ENCODE data around the gene MAPK8. TPM values are rescaled to one million over a fixed set of nuclear protein-coding genes. Genes with fewer than 3 reads are reported as not detected.

Gene MAPK8
- total RNA-seq, 1 donor = 39.1 TPM

DNA sequence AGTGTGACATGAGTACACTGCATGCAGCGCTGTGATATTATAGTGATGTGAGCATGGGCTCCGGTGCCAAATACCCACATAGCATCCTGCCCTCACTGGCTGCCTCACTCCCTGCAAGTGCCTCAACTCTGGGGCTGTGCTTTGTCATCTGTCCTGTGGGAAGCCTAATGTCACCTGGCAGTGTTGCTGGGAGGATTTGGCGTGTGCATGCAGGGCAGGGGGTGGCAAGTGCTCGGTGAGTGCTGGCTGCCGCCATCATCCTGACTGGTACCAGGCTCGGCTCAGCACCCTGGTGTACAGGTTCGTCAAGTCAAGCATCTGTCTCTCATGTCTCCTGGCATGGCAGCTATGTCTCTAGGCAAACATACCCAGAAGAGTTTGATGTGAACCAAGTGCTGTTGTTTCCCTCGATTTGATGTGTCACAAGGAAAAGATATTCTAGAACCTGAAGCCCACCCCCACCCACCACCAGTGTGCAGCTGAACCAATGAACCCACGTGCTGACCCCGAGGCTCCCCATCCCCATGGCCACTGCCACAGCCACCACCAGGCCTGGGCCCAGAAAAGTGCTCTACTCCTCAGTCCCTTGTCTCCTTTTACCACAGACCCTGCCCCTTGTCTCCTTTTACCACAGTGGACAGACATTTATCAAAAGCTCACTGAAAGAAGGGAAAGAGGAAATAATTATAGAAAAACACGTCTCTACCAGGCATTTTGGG lies 135.8 kb downstream of the MAPK8 start:
- TF ChIP-seq, protein P1, sequence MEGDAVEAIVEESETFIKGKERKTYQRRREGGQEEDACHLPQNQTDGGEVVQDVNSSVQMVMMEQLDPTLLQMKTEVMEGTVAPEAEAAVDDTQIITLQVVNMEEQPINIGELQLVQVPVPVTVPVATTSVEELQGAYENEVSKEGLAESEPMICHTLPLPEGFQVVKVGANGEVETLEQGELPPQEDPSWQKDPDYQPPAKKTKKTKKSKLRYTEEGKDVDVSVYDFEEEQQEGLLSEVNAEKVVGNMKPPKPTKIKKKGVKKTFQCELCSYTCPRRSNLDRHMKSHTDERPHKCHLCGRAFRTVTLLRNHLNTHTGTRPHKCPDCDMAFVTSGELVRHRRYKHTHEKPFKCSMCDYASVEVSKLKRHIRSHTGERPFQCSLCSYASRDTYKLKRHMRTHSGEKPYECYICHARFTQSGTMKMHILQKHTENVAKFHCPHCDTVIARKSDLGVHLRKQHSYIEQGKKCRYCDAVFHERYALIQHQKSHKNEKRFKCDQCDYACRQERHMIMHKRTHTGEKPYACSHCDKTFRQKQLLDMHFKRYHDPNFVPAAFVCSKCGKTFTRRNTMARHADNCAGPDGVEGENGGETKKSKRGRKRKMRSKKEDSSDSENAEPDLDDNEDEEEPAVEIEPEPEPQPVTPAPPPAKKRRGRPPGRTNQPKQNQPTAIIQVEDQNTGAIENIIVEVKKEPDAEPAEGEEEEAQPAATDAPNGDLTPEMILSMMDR (IDR thresholded peaks at IDR 0.05; ENCODE audit: insufficient read depth, low read length) = no peak
- DNase-seq (ENCODE audit: low read depth) = no peak
- no peak overlapping the region for H3K4me3 ChIP-seq (ENCODE audit: low read depth, low read length)

DNA sequence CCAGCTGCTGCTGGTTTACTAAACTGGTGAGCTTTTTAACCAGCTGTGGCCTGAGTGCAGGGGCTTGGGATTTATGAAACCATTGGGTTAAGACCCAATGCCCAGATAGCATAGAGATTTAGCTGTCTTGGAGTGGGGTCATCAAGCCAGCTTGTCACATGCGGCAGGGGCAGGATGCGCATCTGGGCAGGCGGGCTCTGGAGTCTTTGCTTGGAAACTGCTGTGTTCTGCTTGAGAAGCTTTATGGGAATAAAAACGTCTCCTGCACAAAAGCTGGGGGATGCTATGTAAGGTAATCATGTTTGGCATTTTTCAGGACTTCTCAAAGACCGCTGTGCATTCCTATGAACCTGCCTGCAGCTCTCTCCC lies 136.3 kb downstream of the MAPK8 start:
- H3K4me3 ChIP-seq (ENCODE audit: low read depth, low read length) = no peak overlapping the region
- no peak for DNase-seq (ENCODE audit: low read depth)
- TF ChIP-seq, protein P1 (IDR thresholded peaks at IDR 0.05; ENCODE audit: insufficient read depth, low read length) = no peak

DNA sequence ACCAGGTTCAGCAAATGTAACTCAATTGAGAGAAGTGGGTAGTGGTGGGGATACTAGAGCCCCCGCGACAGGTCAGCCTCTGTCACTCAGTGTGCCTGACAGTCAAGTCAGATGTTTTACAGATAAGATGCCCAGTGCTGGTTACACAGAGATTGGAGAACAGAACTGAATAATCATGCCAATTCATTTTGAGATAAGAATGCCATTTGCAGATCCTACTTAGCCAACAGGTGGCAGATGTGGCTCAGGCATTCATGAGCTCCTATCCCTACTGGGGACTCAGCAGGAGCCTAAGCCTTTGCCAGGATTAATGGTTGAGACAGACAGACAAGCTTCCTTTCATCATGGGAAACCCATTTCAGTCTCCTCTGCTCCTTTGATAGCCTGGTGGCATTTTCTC lies 137.8 kb downstream of the MAPK8 start:
- TF ChIP-seq, protein P1 (IDR thresholded peaks at IDR 0.05; ENCODE audit: insufficient read depth, low read length) = no peak
- no peak overlapping the region for H3K4me3 ChIP-seq (ENCODE audit: low read depth, low read length)
- DNase-seq (ENCODE audit: low read depth) = peak; percentile 35

DNA sequence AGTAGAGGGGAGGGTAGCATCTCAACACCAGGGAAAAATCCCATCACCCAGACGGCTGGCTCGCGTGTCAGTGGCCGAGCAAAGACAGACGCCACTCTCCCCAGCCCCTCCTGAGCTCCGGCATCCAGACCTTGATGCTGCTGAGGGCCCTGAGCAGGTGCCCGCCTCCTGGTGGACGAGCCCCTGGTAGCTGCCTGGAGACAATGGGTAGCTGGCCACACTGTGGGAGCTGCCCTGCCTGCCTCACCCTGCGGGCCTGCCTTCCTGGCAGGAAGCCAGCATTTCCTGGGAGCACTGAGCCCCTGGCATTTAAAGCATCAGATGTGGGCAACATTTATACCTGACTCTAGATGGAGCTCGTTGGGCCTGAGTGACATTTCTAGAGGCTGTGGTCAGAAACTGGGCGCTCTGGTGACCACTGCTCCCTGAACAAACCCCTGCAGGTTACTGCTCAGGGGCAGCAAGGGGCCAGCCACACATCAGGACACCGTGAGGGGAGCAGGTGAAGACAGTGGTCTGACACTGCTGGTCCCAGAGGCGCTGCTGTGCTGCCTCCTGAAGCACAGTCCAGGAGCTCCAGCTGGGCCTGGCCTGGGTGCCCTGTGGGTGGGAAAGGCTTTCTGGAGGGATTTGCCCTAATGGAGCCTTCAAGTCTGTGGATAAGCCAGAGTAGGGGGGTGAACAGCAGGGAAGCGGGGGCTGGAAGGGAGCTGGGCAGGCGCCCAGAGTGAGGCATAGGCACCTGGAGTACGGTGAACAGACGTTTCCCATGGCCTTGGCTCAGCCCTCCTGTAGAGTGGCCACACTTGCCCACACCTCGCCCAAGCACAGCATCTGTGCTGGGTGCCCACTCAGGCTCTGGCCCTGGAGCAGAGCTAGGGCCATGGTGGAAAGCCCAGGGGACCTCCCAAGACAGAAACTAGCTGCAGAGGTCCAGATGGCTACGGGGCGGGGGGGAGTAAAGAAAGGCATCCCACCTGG lies 138.7 kb downstream of the MAPK8 start:
- TF ChIP-seq, protein P1 (IDR thresholded peaks at IDR 0.05; ENCODE audit: insufficient read depth, low read length) = no peak
- DNase-seq (ENCODE audit: low read depth) = no peak
- H3K4me3 ChIP-seq (ENCODE audit: low read depth, low read length) = no peak overlapping the region

DNA sequence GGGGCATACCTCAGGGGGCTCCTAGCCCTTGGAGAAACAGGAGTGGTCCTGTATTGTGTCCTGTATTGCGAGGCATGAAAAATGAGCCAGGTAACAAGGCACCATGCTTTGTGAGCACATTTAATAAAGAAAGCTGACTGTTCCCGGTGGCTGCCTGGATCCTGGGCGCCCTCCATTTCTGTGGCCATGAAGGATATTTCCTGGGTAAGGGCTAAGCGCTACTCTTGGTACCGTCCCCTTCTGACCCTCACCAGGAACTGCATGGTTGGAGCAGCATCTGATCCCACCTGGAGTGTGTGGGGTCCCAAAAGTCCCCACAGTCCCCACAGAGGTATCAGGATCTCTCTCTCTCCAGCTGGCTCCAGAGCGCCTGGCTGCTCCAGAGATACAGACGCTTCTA lies 139.5 kb downstream of the MAPK8 start:
- DNase-seq (ENCODE audit: low read depth) = no peak
- TF ChIP-seq, protein P1 (IDR thresholded peaks at IDR 0.05; ENCODE audit: insufficient read depth, low read length) = no peak
- no peak overlapping the region for H3K4me3 ChIP-seq (ENCODE audit: low read depth, low read length)

DNA sequence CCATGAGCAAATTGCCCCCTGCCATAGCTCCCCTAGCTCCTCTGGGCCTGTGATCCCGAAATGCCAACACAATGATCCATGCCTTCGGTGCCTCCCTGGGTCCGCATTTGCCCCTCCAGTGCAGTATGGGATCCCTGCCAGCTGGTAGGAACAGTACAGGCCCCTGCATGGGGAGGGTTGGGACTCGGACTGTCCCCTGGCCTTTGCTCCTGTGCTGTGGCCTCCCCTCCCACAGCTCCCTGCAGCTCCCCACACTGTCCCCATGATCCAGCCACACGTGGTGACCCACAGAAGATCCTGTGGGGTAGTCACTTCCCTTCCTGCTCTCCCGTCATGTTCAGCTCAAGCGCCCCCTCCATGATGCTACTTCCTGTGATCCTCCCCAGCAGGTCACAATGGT lies 140.3 kb downstream of the MAPK8 start:
- TF ChIP-seq, protein P1 (IDR thresholded peaks at IDR 0.05; ENCODE audit: insufficient read depth, low read length) = no peak
- no peak overlapping the region for H3K4me3 ChIP-seq (ENCODE audit: low read depth, low read length)
- DNase-seq (ENCODE audit: low read depth) = no peak

Measured in fibroblast of the aortic adventitia (primary cell).